Measurements from ENCODE around the gene PLEKHB1.

PLEKHB1 gene

DNA sequence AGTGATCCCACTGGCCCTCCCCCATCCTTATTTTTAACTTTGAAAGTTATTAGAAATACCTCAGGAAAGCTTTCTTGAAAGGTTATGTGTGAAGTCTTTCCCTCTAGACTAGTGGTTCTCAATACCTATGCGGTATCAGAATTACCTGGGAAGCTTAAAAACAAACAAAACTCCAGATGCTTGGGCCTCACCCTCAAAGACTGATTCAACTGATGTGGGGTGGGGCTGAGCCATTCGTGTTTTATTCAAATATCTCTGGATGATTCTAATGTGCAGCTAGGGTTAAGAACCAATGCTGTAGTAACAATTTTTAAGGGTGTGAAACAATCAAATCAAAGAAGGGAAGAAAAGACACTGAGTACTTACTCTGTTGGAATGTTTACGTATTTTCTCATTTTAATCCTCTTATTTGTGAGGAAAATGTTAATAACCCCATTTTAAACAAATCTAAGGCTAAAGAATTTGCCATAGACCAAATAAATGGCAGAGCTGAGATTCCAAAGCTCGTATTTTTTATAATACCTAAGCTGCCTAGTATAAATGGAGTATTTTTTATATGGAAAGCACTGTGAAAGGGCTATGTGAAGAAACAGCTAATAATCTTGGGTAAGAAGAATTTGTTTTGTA, 47.6 kb downstream of the PLEKHB1 start:
- no peak for DNase-seq

DNA sequence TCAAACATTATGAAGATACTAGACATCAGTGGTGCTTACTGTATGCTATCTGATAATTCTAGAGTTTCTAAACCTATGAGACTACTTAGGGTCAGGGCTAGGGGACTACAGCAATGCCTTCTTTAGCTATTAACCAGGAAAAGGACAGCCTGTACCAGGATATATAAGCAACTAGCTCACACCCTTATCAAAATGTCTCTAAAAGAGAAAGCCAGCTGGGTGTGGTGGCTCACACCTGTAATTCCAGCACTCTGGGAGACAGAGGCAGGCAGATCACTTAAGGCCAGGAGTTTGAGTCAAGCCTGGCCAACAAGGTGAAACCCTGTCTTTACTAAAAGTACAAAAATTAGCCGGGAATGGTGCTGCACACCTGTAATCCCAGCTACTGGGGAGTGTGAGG, 58.7 kb downstream of the PLEKHB1 start:
- DNase-seq: no peak

DNA sequence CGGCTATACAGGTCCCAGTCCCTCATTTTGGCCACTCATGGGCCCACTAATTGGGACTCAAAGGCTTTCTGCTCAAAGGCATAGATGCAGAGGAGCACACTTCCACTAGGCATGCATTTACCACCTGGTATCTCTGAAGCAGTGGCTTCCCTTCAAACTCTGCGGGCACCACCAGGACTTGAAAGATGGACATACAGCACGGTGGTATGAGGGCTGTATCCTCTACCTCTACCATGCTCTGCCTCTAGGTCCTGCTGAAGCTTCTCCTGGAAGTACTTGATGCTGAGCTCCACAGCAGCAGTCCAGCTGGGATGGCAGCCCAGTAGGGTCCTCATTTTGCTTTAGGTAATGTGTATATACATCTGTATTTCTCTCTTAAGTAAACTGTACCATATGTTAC, 64.6 kb downstream of the PLEKHB1 start:
- DNase-seq: no peak
